Ishikawa (cell line): ENCODE measurements around the gene ROPN1L.

Source experiments
- EGR1 ChIP-seq: IDR thresholded peaks from 2 replicates; pipeline ENCODE4 v1.6.1; 2012
- TAF1 ChIP-seq: IDR thresholded peaks from 2 replicates; pipeline ENCODE4 v1.6.1; 2012; ENCODE audit warnings: low read depth, mild to moderate bottlenecking

GRCh38 chr5:10452768-10453331 is 11.2 kb downstream of the ROPN1L start:
- TF ChIP-seq TAF1 (no peak), EGR1 (no peak)
